Stimulated activated naive CD4-positive, alpha-beta T cell (primary cell): ENCODE measurements around the gene NGEF.

ENCODE experiments used
- DNase-seq, 6 experiments: peaks; one replicate each; lab custom pipeline; 2025; lab: John Stamatoyannopoulos, UW

The NGEF gene

DNA sequence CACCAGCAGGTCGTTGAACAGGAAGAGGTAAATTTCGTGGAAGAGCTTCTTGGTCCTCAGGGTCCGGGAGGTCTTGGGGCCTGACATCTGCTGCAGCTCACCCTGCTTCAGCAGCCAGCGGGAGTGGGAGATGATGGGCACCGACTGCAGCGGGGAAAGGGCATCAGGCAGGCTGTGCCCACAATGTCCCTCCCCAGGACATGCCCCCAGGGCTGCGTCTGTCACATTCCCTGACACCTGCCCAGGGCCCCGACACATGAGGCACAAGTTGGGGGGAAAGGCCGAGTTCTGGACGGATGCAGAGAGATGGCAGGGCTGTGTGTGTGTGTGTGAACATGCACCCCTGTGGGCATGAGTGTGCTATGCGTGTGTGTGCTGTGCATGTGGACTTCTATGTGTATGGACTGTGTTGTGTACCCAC is 129.0 kb downstream of the NGEF start:
- no peak for DNase-seq

DNA sequence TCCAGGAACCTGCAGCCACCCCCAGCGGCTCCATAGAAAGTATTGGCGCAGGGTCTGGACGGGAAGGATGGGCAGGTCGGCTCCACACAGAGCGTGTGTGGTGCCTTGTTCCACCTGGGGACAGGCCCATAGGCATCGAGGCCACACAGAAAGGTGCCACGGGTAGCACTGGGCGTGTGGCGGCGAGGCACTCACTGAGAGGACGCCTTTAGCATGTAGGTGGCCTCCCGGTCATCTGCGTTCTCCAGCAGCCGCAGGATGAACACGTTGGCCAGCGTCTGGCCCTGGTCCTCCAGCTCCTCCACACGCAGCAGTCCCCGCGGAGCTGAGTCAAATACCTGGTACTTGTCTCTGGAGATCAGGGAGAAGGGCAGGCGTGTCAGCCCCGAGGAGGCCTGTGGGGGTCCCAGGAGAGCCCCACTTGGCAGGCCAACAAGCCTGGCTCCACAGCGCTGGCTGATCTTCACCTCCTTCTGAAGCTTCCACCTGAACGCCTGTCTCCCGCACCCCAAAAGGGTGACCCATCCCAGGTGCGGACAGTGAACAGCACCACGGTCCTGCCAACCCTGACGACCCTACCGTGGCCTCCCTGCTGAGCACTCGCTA is 129.8 kb downstream of the NGEF start:
- DNase-seq: no peak

DNA sequence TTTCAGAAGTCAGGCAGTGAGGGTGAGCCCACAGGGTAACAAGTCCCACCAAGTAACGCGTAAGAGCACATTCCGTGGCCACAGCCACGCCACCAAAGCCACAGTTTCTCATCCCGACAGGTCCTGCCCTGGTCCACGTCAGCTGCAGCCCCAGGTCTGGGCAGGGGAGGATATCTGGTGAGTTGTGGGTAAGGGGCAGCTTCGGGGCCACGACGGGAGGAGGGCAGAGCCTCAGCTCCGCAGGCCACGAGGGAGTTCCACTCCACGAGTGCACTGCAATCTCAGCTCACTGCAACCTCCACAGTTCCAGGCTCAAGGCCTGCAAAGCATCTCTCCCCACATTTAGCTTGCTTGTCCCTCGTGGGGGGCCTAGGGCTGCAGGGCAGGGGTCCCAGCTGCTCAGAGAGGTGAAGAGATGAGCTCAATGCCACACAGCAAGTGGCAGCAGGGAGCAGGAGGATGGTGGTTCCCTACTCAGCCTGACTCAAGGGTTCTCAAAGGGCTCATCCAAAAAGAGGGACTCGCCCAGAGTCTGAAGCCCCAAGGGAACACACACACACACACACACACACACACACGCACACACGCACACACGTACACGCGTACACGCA is 130.4 kb downstream of the NGEF start:
- no peak for DNase-seq

DNA sequence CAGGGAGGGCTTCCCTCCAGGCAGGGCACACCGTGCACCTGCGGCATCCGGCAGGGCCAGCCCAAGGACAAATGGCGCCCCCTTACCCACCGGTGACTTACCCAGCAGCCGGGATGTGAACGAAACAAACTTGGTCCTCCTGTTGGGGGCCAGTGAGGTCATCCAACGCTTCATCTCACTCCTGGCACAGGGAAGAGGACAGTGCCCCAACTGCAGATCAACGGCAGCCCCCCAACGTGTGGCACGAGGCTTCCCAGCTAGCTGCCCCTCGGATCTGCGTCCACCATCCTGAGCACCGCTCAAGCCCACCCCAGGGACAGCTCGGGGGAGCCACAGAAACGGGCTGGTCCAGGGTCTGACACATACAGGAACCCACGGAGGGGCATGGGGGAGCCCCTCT is 131.0 kb downstream of the NGEF start:
- DNase-seq: no peak

DNA sequence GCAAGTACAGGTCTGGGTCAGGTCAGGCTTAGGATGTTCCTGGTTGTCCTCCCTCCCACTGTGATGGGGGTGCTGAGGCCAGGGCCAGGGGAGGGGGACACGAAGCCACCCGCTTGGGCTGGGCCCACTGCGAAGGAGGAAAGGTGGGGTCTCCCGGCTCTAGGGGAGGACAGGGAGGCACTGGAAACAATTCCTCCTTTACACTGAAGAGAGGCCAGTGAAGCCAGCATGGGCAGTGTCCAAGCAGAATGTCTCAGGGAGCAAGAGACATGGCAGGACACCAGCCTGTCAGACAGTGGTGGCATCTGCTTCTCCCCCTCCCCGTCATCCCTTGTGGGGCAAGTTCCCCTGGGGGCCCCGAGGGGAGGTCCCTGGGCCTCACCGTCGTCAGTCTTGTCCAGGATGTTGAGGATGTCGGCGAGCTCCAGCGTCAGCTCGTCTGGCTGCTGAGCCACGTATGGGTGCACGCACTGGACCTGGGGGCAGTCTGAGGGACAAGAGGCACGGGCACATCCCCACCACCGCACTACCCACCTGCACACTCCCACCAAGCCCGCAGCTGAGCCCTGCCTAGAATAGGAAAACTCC is 132.2 kb downstream of the NGEF start:
- no peak for DNase-seq

DNA sequence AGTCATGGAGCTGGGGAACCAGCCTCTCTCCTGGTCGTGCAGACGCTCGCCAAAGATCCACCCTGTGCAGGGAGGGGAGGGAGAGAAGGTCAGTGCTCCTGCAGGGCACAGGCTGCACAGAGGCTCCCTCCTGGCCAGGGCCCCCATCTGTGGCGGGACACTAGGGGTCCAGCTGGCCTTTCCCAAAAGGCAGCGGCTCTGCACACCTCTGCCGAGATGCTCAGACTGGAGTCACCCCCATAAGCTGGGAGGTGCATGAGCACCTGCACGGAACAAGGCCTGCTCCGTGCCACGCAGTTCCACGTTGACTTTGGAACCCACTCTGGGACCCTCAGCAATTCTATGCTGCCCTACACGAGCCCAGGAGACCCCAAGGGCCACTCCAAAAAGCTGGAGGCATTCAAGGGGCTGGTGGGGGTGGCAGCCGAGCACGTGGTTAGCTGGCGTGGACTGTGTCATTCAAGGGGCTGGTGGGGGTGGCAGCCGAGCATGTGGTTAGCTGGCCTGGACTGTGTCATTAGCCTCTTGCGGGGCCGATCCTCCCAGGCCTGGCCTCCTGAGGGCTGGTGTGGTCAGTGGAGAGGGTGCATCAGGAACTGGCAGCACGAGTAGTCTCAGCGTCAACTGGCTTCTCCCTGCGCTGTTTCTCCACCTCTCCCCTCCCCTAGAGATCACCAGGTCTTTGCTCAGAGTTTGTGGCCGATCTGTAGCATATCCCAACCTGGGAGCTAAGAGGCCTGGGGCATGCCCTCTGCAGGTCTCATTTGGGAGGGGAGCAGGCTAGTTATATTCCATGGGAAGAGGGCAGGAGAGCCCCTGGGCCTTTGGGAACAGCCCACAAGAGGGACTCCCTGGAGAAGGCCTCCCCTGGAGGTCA is 133.2 kb downstream of the NGEF start:
- DNase-seq: no peak

DNA sequence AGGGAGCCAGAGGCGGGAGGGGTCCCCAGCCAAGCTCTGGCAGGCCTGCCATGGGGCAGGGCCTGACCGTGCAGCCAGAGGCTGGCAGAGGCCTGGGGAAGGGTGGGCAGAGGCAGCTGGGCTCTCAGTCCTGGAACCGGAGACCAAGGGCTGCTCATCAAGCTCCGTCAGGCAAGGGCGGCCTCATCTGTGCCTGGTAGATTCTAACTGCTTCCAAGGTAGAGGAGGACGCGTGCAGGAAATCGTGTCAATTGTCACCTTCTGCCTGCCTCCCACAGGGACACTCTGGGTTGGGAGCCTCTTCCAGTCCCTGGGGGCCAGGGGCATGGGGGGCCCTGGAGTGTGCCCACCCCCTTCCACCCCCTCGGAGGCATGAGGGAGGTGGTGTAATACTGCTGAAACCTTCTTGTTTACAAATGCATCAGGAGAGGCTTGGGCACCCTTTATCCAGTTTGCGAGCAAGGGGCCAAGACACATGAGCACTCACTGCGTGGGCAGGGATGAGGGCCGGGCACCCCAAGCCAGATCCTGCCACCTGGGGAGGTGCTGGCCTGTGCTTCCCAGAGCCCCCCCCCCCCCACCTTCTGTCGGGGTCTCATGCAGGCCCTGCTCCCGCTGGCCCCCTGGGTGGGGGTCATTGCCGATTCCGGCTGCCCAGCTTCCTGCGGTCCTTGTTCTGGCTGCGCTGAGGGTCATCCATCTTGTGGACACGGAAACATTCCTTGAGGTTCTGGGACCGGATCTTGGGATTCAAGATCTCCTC is 134.0 kb downstream of the NGEF start:
- DNase-seq: no peak

DNA sequence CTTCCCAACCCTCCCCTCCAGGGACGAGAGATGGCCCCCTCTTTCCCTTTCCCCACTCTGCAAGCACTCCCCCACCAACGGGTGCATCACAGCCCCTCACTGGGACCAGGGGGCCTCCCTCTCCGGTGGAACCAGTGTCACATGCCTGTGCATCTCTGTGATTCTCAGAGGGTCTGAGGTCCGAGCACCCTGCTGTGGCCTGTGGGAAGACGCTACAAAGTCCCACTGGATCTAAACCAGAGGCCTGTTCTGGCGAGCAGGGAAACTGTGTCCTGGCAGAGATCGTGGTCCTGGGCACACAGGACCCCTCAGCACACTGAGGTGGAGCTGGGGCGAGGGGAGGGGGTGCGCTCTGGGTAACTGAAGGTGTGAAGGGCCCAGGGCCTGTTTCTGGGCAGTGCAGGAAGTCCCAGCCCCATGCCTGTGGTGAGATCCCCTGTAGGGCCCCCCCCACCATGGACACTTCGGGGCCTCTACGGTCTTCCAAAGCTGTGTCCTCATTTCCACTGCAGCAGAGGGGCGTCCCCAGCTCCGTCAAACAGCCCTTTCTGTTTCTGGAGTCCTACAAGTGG is 135.0 kb downstream of the NGEF start:
- DNase-seq: no peak

DNA sequence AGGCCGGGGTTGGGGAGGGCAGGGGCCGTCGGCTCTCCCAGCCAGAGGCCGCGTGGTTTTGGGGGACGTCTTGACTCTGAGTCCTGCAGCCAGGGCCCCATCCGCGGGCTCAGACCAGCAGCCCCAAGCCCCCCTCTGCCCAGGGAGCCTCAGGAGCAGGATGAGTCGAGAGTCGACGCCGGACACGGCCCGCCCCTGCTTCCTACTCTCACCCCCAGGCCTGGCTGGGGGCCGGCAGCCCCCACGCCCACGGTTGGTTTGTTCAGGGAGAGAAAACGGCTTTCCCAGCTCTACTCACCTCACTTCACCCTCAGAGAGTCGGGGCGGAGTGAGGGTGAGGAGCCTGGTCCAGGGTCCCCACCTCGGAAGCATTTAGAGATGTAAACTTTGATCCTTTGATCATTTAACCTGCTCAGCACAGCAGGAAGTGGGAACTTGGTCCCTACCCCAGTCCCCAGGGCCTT is 136.0 kb downstream of the NGEF start:
- no peak for DNase-seq

DNA sequence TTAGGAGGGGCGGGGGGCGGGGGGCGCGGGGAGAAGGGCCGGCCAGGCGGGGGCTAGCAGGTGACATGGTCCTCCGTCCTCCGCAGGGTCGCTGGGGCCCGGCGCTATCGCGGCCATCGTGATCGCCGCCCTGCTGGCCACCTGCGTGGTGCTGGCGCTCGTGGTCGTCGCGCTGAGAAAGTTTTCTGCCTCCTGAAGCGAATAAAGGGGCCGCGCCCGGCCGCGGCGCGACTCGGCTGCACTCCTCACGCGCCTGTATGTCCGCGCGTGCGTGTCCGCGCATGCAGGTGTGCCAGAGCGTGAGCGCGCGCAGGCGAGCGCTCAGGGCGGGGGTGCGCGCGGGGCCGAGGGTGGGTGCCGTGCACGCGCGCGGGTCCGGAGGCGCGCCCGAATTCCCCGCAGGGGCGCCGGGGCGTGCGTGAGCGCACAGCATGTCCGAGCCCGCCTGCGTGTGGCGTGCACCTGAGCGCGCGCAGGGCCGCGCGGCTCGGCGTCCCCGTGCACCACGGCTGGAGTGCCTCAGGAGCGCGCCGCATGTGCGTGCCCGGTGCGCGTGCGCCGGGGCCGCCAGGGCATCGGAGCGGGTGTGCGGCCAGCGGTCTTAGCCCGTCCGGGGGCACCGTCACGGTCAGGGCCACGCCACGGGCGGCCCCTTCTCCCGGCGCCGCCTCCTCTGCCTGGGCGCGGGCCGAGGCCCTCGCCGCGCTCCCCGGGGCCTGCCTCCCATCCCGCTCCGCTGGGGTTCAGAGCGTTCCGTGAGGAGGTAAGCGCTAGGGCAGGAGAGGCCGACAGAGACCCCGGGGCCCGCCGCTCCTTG is 136.7 kb downstream of the NGEF start:
- DNase-seq: peak in 1 of 6 experiments; percentile 29

DNA sequence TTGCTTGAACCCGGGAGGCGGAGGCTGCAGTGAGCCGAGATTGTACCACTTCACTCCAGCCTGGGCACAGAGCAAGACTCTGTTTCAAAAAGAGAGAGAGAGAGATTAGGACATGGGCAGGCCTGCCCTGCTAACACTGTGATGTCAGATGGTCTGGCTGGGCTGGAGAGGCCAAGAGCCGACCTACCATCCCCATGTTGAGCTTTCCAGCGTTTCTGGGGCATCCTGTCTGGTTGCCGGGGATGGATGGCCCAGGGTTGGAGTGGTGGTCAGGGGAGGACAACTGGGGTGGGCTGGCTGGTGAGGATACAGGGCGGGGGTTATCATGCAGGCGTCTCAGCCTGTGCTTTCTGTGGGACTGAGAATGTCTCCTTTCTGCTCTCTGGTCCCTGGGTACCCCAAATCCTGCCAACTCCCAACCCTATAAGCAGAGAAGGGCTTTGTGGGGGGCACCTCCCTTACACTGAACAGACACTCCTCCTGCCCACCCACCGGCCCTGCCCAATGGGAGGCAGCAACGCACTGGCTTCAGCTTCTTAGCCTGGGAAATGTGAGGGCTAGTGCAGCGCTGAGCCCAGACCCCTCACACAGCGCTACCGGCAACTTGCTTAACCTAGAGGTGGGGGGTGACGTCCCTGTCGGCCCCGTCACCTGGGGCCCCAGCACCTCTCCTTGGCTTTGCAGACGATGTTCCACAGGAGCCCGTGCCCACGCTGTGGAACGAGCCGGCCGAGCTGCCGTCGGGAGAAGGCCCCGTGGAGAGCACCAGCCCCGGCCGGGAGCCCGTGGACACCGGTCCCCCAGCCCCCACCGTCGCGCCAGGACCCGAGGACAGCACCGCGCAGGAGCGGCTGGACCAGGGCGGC is 137.6 kb downstream of the NGEF start:
- no peak for DNase-seq

DNA sequence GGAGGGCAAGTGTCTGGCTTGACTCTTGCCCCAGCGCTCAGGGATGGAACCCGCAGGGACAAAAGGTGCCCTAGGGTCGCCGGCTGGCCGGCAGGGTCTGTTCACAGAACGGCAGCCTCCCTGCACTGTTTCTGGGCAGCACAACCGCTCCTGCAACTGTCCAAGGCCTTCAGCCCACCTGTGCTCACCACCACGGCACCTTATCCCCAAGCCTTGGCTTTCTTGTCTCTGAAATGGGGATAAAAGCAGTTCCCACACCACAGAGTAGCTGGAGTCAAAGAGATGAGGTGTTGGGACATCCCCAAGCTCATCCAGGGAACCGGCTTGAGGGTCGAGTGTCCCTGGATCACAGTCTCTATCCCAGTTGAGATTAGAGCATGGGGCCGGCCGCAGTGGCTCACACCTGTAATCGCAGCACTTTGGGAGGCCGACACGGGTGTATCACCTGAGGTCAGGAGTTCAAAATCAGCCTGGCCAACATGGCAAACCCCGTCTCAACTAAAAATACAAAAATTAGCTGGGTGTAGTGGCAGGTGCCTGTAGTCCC is 138.3 kb downstream of the NGEF start:
- DNase-seq: no peak

DNA sequence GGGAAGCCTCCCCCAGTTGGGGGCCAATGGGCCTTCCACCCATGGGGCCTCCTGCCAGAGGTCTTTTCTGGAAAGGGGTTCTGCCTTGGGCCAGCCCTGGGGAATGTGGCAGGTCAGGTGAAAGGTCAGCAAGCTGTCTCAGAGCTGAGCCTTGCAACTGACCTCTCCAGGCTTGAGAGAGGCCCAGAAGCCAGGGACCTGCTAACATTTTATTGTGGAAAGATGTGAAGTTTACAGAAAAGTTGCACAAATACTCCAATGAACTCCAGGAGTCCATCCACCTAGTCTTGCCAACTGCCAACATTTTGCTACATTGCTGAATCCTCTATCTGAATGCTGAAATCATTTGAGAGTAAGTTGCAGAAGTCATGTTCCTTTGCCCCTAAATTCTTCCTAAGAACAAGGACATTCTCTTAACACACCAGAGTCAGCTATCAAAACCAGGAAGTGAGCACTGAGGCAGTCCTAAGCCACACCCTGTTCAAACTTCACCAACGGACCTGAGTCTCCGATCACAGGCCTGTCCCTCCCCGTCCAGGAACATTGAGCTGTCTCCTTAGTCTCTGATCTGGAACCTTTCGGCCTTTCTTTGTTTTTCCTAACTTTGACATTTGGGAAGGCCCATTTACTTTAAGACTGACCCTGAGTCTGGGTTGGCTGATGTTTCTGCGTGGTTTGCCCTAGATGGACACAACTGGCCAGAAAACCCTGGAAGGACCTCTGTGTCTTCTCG is 139.0 kb downstream of the NGEF start:
- DNase-seq: no peak

DNA sequence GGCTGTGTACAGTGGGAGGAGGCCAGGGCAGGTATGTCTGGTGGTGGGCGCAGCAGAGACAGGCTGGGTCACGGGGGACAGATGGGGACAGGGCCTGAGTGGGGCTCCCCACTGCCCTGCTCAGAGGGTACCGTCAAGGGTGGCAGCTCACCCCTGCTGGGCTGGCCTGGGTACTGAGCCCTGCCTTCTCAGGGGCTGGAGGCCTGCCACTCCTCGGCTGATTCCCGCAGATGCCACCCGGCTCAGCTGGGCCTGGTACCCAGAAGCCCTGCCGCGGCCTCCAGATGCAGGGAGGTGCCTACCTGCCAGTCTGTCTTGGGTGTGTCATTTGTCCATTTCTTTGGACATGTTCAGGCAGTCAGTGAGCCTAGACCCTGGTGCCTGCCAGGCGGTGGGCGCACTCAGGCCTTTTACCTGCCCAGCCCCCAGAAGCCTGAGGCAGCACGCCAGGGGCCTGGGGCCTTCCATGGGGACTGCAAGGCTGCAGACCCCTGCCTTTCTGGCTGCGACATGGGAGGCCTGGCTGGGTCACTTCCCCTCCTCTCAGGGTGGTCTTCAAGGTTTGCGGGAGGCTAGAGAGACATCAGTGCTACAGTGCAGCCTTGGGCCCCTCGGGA is 139.7 kb downstream of the NGEF start:
- DNase-seq: no peak

DNA sequence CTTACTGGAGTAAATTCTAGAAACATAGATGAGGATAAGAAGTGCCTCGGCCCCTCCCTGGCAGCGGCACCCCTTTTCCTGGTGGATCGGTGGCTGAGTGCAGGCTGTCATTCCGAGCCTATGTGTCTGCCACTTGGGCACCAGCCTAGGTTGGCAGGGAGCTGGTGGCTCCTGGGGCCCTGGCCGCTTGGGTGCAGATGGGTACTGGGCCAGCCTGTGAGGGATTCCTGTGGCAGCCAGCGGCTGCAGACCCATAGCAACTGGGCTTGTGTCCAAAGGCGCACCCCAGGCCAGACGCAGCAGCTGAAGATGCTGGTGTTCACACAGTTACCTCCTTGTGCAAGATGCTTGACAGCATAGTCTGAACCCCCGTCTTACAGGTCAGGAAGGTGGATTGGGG is 140.2 kb downstream of the NGEF start:
- no peak for DNase-seq

DNA sequence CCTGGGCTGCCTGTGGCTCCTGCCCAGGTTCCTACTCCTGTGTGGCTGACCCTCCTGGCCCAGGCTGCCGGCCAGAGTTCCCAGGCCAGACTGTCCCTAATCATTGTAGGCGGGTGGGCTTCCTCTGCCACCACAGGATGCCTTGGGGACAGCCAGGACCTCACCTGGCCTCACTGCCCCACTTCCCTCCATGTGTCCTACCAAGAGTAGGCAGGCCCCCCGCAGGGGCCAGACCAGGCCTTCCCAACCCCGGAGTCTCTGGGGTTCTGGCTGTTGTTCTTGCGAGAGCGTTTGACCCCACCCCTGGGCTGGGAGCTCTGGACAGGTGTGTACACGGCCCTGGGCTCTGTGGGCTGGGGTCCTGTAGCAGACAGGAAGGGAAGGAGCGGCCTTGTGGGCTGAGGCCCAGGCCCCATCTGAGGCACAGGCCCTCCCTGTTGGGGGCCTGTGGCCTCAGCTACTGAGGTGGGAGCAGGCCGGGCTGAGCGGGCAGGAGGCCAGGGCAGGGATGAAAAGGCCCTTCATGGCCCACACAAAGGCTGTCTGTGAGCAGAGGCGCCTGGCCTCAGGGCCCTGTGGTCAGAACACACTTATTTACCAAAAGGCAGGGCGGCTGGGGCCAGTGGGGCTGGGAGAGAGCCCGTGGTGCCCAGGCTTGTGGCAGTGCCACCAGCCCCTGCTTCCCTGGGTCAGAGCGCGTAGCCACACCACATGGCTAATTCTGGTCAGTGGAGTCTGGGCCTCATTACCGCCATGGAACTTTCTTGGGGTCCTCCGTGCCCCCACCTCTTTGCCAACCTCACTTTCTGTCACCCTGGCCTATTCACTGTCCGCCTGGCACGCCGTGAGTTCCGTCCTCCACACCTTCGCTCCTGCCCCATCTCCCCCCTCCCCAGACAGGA is 141.0 kb downstream of the NGEF start:
- DNase-seq: no peak

DNA sequence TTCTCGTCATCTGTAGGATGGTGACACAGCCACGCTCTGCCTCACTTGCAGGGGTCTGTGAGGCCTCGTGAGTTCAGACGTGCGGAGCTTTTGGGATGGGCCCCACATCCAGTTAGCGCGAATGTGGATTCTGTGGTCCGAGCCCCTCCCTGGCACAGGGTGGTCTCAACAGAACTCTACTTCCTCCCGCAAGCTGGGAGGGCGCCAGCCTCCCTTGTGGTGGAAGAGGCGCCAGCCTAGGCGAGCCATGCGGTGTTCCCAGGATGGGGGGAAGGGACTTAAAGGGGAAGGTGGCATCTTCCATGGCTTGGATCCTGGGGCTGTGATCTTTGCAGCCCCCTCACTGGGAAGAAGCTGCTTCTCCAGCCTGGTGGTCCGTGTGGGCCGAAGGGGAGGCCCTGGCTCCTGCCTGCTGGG is 141.6 kb downstream of the NGEF start:
- no peak for DNase-seq
